Breast epithelium (tissue), 4 donors: Measurements from ENCODE around the gene ZNF709. TPM values are rescaled to one million over a fixed set of nuclear protein-coding genes. Genes with fewer than 3 reads are reported as not detected.

Experiments used
- DNase-seq, 2 donors: peaks; one replicate each; pipeline ENCODE4 v3.0.0-alpha.2; 2019; ENCODE audit warnings: low spot score in 2 of 2
- H3K27ac ChIP-seq, 2 donors: fragments of 200-600 bp; sonication (generic) in 1 of 2; one replicate each; pipeline ENCODE4 v1.5.1; 2016 to 2019; ENCODE audit warnings: mild to moderate bottlenecking in 1 of 2
- H3K27me3 ChIP-seq, 2 donors: fragments of 200-600 bp; sonication (generic) in 1 of 2; one replicate each; pipeline versions ENCODE4 v1.5.1 to v1.6.0; 2017 to 2019; ENCODE audit warnings: control low read depth in 1 of 2, mild to moderate bottlenecking in 1 of 2
- H3K36me3 ChIP-seq: fragments of 200-600 bp; one replicate; pipeline ENCODE4 v1.5.1; 2019
- H3K4me1 ChIP-seq, 2 donors: fragments of 200-600 bp; sonication (generic); one replicate each; pipeline ENCODE4 v1.5.1; 2016 to 2019; ENCODE audit warnings: control low read depth in 1 of 2
- H3K4me3 ChIP-seq, 3 donors: fragments of 200-600 bp; sonication (generic); 1 replicate in 2 of 3; 2 replicates in 1 of 3; pipeline ENCODE4 v1.5.1; 2016 to 2019; ENCODE audit warnings: mild to moderate bottlenecking in 3 of 3, moderate library complexity in 2 of 3
- H3K9me3 ChIP-seq, 2 donors: fragments of 200-600 bp; sonication (generic) in 1 of 2; one replicate each; pipeline ENCODE4 v1.5.1; 2016 to 2019; ENCODE audit warnings: control low read depth in 1 of 2
- CTCF ChIP-seq, 3 donors: fragments of 450-650 bp; IDR thresholded peaks; one replicate each; pipeline ENCODE4 v1.5.1; 2016 to 2017; ENCODE audit warnings: antibody characterized with exemption in 3 of 3, mild to moderate bottlenecking in 3 of 3, moderate library complexity in 3 of 3
- POLR2A ChIP-seq: fragments of 450-650 bp; IDR thresholded peaks from one replicate; pipeline ENCODE4 v1.6.1; 2016; ENCODE audit warnings: antibody characterized with exemption, mild to moderate bottlenecking, moderate library complexity
- POLR2AphosphoS5 ChIP-seq, 3 donors: sonication (generic); formaldehyde crosslinking; IDR thresholded peaks; one replicate each; pipeline ENCODE4 v1.6.1; 2017; ENCODE audit warnings: antibody characterized with exemption in 3 of 3
- intact Hi-C: fragments of 100-400 bp; cut with DNase I; formaldehyde crosslinking; loops from one replicate; pipeline ENCODE4 v1.15.1; 2023; ENCODE audit warnings: low total_unique reads
- total RNA-seq, 3 donors: library from RNA; depleted of rRNA; stranded (reverse); fragments of >200 nt; gene quantifications; one replicate each; pipeline ENCODE4 v1.1.0, GENCODE V29; 2016

Gene ZNF709
- 10 to 100 TPM in 1 of 3 donors, 1 to 10 TPM in 2; 3.0 to 10.2 (median 6.2) TPM for total RNA-seq

- peak within 1 kb of the TSS; percentile 80 to 99 (median 87) for H3K4me3 ChIP-seq
- peak; percentile 82 to 86 for DNase-seq
- no peaks in the 10 kb centered on the region for H3K4me1 ChIP-seq
- intact Hi-C loops: no loop called here
- no peaks in the 10 kb centered on the region for H3K9me3 ChIP-seq
- no peaks in the 10 kb centered on the region for H3K36me3 ChIP-seq
- TF ChIP-seq CTCF (IDR thresholded peaks at IDR 0.05) (no peak), POLR2AphosphoS5 (IDR thresholded peaks at IDR 0.05) (peak; percentile 36 to 72 (median 58))
- H3K27ac ChIP-seq: peak within 1 kb of the TSS; percentile 83 to 93
- H3K27me3 ChIP-seq: no peaks in the 10 kb centered on the region
Observed at GRCh38 chr19:12484371-12485051, at the start of gene ZNF709. Gene ZNF709 (minus strand): TSS chr19:12484816. CDS start chr19:12484657, 159 bp downstream.

- peak overlapping the region in 1 of 3 donors; percentile 21 for H3K4me3 ChIP-seq
- peaks cover 24% of the 10 kb centered on the region for H3K36me3 ChIP-seq
Observed at GRCh38 chr19:12527034-12527836, 42.6 kb upstream of the ZNF709 start.

GRCh38 chr19:12526542-12526941, 41.9 kb upstream of the ZNF709 start:
- intact Hi-C loops: no loop called here
- peaks cover 97 to 100% of the 10 kb centered on the region in 2 donors for H3K9me3 ChIP-seq

More at GRCh38 chr19:12527034-12527836, 42.6 kb upstream of the ZNF709 start:
- Histone ChIP-seq H3K27ac (no peak overlapping the region), H3K27me3 (no peaks in the 10 kb centered on the region), H3K9me3 (peaks cover 93 to 98% of the 10 kb centered on the region in 2 donors), H3K4me1 (no peaks in the 10 kb centered on the region)
- TF ChIP-seq POLR2AphosphoS5 (IDR thresholded peaks at IDR 0.05): no peak
- no peak for TF ChIP-seq POLR2A
- no peak for TF ChIP-seq CTCF (IDR thresholded peaks at IDR 0.05)
- intact Hi-C loops: no loop called here
- DNase-seq: no peak

GRCh38 chr19:12521996-12522395, 37.4 kb upstream of the ZNF709 start:
- H3K36me3 ChIP-seq: peaks cover 12% of the 10 kb centered on the region
- intact Hi-C loops: no loop called here
- no peak overlapping the region for H3K27ac ChIP-seq
- H3K4me3 ChIP-seq: no peak overlapping the region
- TF ChIP-seq CTCF (IDR thresholded peaks at IDR 0.05) (peak in 1 of 3 donors; percentile 35), POLR2AphosphoS5 (IDR thresholded peaks at IDR 0.05) (no peak)
- peaks cover 86 to 87% of the 10 kb centered on the region in 2 donors for H3K9me3 ChIP-seq
- DNase-seq: no peak
- H3K27me3 ChIP-seq: no peaks in the 10 kb centered on the region
- H3K4me1 ChIP-seq: no peaks in the 10 kb centered on the region

More at GRCh38 chr19:12526542-12526941, 41.9 kb upstream of the ZNF709 start:
- Histone ChIP-seq H3K36me3 (peaks cover 24% of the 10 kb centered on the region), H3K27me3 (no peaks in the 10 kb centered on the region), H3K4me3 (peak overlapping the region in 1 of 3 donors; percentile 21), H3K27ac (no peak overlapping the region), H3K4me1 (no peaks in the 10 kb centered on the region)
- no peak for DNase-seq
- TF ChIP-seq POLR2A: no peak
- no peak for TF ChIP-seq POLR2AphosphoS5 (IDR thresholded peaks at IDR 0.05)
- no peak for TF ChIP-seq CTCF (IDR thresholded peaks at IDR 0.05)
